HEK293 (cell line): ENCODE measurements around the gene UACA.
A peak's percentile ranks its signal among the peaks of the same experiment; 100 is the strongest.

Source experiments
- HOXA7 ChIP-seq: sonication (generic); formaldehyde crosslinking; IDR thresholded peaks from 2 replicates; pipeline ENCODE4 v1.8.1; 2022; ENCODE audit warnings: missing genetic modification reagents, borderline replicate concordance
- HOXC10 ChIP-seq: sonication (generic); formaldehyde crosslinking; IDR thresholded peaks from 2 replicates; pipeline ENCODE4 v1.8.1; 2023; ENCODE audit warnings: mild to moderate bottlenecking, missing genetic modification reagents
- OVOL3 ChIP-seq: fragments of 450-650 bp; formaldehyde crosslinking; IDR thresholded peaks from 2 replicates; pipeline ENCODE4 v1.5.1; 2016; ENCODE audit warnings: missing biosample characterization, missing genetic modification characterization
- RBAK ChIP-seq: fragments of 450-650 bp; formaldehyde crosslinking; IDR thresholded peaks from 2 replicates; pipeline ENCODE4 v1.5.1; 2016; ENCODE audit warnings: missing biosample characterization, missing genetic modification characterization
- SP2 ChIP-seq: fragments of 450-650 bp; formaldehyde crosslinking; IDR thresholded peaks from 2 replicates; pipeline ENCODE4 v1.5.1; 2016; ENCODE audit warnings: missing biosample characterization, missing genetic modification characterization
- ZBTB1 ChIP-seq: fragments of 450-650 bp; formaldehyde crosslinking; IDR thresholded peaks from 2 replicates; pipeline ENCODE4 v1.5.1; 2016; ENCODE audit warnings: missing biosample characterization, missing genetic modification characterization
- ZNF16 ChIP-seq: fragments of 450-650 bp; formaldehyde crosslinking; IDR thresholded peaks from 2 replicates; pipeline ENCODE4 v1.5.1; 2016; ENCODE audit warnings: low read depth, missing biosample characterization, missing genetic modification characterization
- ZNF169 ChIP-seq: fragments of 450-650 bp; formaldehyde crosslinking; IDR thresholded peaks from 2 replicates; pipeline ENCODE4 v1.5.1; 2016; ENCODE audit warnings: missing biosample characterization, missing genetic modification characterization
- ZNF416 ChIP-seq: fragments of 450-650 bp; formaldehyde crosslinking; IDR thresholded peaks from 2 replicates; pipeline ENCODE4 v1.5.1; 2016; ENCODE audit warnings: missing biosample characterization, missing genetic modification characterization
- ZNF510 ChIP-seq: fragments of 450-650 bp; formaldehyde crosslinking; IDR thresholded peaks from 2 replicates; pipeline ENCODE4 v1.5.1; 2018; ENCODE audit warnings: mild to moderate bottlenecking, missing genetic modification characterization, missing biosample characterization; ENCODE audit not compliant: insufficient replicate concordance
- ZNF561 ChIP-seq: fragments of 450-650 bp; IDR thresholded peaks from 2 replicates; pipeline ENCODE4 v1.5.1; 2018; ENCODE audit warnings: missing biosample characterization, missing genetic modification characterization, borderline replicate concordance
- ZNF600 ChIP-seq: fragments of 450-650 bp; formaldehyde crosslinking; IDR thresholded peaks from 2 replicates; pipeline ENCODE4 v1.5.1; 2016; ENCODE audit warnings: missing biosample characterization, missing genetic modification characterization
- ZNF624 ChIP-seq: fragments of 450-650 bp; formaldehyde crosslinking; IDR thresholded peaks from 2 replicates; pipeline ENCODE4 v1.5.1; 2017; ENCODE audit warnings: missing biosample characterization, missing genetic modification characterization
- ZNF768 ChIP-seq: fragments of 450-650 bp; formaldehyde crosslinking; IDR thresholded peaks from 2 replicates; pipeline ENCODE4 v1.5.1; 2018; ENCODE audit warnings: missing biosample characterization, mild to moderate bottlenecking, missing genetic modification characterization
- TF ChIP-seq, protein P1 (sequence below): fragments of 450-650 bp; formaldehyde crosslinking; IDR thresholded peaks from 2 replicates; pipeline ENCODE4 v1.5.1; 2016; ENCODE audit warnings: missing biosample characterization, missing genetic modification characterization
- TF ChIP-seq, protein P2 (sequence below): fragments of 450-650 bp; formaldehyde crosslinking; IDR thresholded peaks from 2 replicates; pipeline ENCODE4 v1.5.1; 2016; ENCODE audit warnings: missing biosample characterization, missing genetic modification characterization
- TF ChIP-seq, protein P3 (sequence below): fragments of 450-650 bp; formaldehyde crosslinking; conservative IDR thresholded peaks from 2 replicates; pipeline ENCODE4 v1.5.1; 2016; ENCODE audit warnings: low read depth, missing biosample characterization, missing genetic modification characterization
- TF ChIP-seq, protein P4 (sequence below): fragments of 450-650 bp; formaldehyde crosslinking; IDR thresholded peaks from 2 replicates; pipeline ENCODE4 v1.5.1; 2016; ENCODE audit warnings: missing biosample characterization, missing genetic modification characterization
- TF ChIP-seq, protein P5 (sequence below): fragments of 450-650 bp; formaldehyde crosslinking; IDR thresholded peaks from 2 replicates; pipeline ENCODE4 v1.5.1; 2017; ENCODE audit warnings: missing biosample characterization, missing genetic modification characterization
- TF ChIP-seq, protein P6 (sequence below): fragments of 450-650 bp; formaldehyde crosslinking; IDR thresholded peaks from 2 replicates; pipeline ENCODE4 v1.5.1; 2017; ENCODE audit warnings: missing biosample characterization, missing genetic modification characterization

The UACA gene

DNA sequence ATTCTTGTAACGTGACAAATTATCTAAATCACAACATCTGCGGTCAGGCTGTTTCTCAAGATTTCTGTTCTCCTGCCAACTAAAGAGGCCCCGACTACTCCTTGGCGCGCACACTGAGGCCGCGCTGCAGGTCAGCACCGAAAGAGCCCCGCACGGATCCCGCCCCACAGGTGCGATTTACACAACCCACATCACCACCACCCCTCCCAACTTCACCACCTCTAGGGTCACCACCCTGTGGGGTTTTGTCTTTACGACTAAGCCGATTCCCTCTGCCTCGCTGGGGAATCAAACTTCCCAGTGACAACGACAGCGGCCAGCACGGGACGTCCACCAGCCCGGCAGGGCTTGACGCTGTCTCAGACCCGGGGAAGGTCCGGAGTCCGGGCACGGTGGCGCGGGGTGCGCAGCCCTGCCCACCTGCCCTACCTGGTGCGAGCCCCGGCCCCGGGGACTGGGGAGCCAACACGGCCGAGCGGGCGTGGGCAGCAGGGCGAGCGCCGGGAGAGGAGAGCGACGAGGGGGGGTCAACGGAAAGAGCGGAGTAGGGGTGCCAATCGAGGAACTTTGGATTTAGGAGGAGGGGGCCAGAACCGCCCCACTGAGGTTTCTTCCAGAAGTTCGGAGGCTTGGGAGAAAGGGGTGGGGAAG, 764 bp downstream of the UACA start (continued):
- TF ChIP-seq, protein P1, sequence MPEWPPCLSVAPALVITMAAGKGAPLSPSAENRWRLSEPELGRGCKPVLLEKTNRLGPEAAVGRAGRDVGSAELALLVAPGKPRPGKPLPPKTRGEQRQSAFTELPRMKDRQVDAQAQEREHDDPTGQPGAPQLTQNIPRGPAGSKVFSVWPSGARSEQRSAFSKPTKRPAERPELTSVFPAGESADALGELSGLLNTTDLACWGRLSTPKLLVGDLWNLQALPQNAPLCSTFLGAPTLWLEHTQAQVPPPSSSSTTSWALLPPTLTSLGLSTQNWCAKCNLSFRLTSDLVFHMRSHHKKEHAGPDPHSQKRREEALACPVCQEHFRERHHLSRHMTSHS: no peak
- TF ChIP-seq HOXA7 (no peak), ZNF561 (tag by site-specific recombination) (no peak; the same call in 1 of the 2 replicates), OVOL3 (tag by site-specific recombination) (peak; percentile 47; the same call in 1 of the 2 replicates), ZNF510 (no peak), SP2 (peak; percentile 51), ZBTB1 (tag by site-specific recombination) (peak; percentile 20; the same call in 1 of the 2 replicates), ZNF600 (peak; percentile 95), ZNF768 (tag by site-specific recombination) (no peak), ZNF16 (tag by site-specific recombination) (no peak), RBAK (tag by site-specific recombination) (no peak), ZNF169 (tag by site-specific recombination) (no peak), ZNF624 (tag by site-specific recombination) (no peak), HOXC10 (CRISPR knock-in tag) (no peak), ZNF416 (tag by site-specific recombination) (no peak)
- TF ChIP-seq, protein P2, sequence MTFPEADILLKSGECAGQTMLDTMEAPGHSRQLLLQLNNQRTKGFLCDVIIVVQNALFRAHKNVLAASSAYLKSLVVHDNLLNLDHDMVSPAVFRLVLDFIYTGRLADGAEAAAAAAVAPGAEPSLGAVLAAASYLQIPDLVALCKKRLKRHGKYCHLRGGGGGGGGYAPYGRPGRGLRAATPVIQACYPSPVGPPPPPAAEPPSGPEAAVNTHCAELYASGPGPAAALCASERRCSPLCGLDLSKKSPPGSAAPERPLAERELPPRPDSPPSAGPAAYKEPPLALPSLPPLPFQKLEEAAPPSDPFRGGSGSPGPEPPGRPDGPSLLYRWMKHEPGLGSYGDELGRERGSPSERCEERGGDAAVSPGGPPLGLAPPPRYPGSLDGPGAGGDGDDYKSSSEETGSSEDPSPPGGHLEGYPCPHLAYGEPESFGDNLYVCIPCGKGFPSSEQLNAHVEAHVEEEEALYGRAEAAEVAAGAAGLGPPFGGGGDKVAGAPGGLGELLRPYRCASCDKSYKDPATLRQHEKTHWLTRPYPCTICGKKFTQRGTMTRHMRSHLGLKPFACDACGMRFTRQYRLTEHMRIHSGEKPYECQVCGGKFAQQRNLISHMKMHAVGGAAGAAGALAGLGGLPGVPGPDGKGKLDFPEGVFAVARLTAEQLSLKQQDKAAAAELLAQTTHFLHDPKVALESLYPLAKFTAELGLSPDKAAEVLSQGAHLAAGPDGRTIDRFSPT (tag by site-specific recombination): peak; percentile 87
- TF ChIP-seq, protein P3, sequence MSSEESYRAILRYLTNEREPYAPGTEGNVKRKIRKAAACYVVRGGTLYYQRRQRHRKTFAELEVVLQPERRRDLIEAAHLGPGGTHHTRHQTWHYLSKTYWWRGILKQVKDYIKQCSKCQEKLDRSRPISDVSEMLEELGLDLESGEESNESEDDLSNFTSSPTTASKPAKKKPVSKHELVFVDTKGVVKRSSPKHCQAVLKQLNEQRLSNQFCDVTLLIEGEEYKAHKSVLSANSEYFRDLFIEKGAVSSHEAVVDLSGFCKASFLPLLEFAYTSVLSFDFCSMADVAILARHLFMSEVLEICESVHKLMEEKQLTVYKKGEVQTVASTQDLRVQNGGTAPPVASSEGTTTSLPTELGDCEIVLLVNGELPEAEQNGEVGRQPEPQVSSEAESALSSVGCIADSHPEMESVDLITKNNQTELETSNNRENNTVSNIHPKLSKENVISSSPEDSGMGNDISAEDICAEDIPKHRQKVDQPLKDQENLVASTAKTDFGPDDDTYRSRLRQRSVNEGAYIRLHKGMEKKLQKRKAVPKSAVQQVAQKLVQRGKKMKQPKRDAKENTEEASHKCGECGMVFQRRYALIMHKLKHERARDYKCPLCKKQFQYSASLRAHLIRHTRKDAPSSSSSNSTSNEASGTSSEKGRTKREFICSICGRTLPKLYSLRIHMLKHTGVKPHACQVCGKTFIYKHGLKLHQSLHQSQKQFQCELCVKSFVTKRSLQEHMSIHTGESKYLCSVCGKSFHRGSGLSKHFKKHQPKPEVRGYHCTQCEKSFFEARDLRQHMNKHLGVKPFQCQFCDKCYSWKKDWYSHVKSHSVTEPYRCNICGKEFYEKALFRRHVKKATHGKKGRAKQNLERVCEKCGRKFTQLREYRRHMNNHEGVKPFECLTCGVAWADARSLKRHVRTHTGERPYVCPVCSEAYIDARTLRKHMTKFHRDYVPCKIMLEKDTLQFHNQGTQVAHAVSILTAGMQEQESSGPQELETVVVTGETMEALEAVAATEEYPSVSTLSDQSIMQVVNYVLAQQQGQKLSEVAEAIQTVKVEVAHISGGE (tag by site-specific recombination): 0 out of 2 replicates have a peak, but pooled peaks have one; percentile 11
- TF ChIP-seq, protein P4, sequence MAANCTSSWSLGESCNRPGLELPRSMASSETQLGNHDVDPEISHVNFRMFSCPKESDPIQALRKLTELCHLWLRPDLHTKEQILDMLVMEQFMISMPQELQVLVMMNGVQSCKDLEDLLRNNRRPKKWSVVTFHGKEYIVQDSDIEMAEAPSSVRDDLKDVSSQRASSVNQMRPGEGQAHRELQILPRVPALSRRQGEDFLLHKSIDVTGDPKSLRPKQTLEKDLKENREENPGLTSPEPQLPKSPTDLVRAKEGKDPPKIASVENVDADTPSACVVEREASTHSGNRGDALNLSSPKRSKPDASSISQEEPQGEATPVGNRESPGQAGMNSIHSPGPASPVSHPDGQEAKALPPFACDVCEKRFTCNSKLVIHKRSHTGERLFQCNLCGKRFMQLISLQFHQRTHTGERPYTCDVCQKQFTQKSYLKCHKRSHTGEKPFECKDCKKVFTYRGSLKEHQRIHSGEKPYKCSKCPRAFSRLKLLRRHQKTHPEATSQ: peak; percentile 50; the same call in 1 of the 2 replicates
- TF ChIP-seq, protein P5, sequence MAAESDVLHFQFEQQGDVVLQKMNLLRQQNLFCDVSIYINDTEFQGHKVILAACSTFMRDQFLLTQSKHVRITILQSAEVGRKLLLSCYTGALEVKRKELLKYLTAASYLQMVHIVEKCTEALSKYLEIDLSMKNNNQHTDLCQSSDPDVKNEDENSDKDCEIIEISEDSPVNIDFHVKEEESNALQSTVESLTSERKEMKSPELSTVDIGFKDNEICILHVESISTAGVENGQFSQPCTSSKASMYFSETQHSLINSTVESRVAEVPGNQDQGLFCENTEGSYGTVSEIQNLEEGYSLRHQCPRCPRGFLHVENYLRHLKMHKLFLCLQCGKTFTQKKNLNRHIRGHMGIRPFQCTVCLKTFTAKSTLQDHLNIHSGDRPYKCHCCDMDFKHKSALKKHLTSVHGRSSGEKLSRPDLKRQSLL (tag by site-specific recombination): no peak
- TF ChIP-seq, protein P6, sequence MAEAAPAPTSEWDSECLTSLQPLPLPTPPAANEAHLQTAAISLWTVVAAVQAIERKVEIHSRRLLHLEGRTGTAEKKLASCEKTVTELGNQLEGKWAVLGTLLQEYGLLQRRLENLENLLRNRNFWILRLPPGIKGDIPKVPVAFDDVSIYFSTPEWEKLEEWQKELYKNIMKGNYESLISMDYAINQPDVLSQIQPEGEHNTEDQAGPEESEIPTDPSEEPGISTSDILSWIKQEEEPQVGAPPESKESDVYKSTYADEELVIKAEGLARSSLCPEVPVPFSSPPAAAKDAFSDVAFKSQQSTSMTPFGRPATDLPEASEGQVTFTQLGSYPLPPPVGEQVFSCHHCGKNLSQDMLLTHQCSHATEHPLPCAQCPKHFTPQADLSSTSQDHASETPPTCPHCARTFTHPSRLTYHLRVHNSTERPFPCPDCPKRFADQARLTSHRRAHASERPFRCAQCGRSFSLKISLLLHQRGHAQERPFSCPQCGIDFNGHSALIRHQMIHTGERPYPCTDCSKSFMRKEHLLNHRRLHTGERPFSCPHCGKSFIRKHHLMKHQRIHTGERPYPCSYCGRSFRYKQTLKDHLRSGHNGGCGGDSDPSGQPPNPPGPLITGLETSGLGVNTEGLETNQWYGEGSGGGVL (tag by site-specific recombination): no peak; the same call in 1 of the 2 replicates
